ENCODE measurements around the gene NDUFAF5.
A peak's percentile ranks its signal among the peaks of the same experiment; 100 is the strongest.

Gene NDUFAF5

DNA sequence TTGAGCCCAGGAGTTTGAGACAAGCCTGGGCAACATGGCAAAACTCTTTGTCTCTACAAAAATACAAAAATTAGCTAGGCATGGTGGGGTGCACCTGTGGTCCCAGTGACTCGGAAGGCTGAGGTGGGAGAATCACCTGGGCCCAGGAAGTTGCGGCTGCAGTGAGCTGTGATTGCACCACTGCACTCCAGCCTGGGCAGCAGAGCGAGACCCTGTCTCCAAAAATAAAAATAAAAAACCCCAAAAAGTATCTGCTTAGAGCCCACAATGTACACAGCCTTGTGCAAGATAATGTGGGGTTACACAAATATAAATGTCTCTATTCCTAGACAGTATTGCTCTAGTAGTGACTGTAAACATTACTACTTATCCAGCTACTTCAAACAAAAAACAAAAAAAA, 6.0 kb upstream of the NDUFAF5 start:
- no peak for DNase-seq

DNA sequence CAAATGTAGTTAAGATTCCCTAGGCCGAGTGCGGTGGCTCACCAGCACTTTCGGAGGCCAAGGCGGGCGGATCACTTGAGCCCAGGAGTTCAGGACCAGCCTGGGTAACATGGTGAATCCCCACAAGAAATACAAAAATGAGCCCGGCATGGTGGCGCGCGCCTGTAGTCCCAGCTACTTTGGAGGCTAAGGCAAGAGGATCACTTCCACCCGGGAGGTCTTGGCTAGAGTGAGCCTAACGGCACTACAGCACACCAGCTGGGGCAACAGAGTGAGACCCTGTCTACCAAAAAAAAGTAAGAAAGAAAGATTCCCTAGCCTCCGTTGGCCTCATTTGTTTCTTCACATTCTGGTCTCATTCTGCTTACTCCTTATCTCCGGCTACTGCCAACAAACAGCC, 1.3 kb upstream of the NDUFAF5 start:
- no peak for DNase-seq

GRCh38 chr20:13784271-13784892, 446 bp upstream of the NDUFAF5 start:
- no peak for DNase-seq

- no peak for DNase-seq
Measured at GRCh38 chr20:13786143-13786828, 1.5 kb downstream of the NDUFAF5 start.

DNA sequence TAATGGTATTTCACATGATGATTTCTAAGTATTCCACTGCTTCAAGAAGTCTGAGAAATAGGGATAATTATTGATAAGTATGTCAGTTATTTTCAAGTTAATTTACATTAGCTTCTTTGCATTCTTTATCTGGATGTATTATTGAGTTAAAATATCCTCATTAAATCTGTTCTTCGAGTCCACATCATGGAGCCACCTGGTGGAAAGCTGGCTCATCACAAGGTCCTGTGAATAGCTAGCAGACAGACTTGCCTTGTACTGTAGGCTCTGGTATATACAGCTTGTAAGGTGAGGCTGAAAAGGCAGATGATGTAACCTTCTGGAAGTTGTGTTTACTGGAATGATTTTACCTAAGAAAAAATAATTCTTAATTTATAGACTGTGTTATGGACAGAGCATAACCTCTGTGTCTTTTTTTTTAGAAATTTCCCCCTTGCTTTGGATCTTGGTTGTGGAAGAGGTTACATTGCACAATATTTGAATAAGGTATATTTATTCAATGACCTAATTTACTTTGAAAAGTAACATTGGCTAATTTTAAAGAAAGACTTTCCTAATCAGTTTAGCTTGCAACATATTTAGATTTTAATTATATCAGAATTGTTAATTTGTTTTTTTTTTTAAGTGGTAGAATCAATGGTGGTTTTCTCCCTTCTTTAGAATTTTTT, 3.5 kb downstream of the NDUFAF5 start:
- peak; percentile 42 for DNase-seq

DNA sequence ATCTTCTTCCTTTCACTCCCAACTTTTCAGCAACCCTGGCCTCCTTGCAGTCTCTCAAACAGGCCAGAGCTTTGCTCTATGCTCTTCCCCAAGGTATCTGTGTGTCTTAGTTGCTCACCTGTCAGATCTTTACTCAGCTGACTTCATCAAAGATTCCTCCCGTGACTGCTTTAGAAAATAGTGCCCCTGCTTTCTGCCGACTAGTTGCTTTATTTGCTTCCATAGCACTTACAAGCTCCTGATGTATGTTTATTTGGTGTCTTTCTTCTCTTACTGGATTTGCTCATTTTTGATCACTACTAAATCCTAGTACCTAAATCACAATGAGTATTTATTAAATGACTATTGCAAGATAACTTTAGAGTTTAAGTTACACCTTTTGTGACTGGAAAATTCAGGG, 5.9 kb downstream of the NDUFAF5 start:
- DNase-seq = no peak

DNA sequence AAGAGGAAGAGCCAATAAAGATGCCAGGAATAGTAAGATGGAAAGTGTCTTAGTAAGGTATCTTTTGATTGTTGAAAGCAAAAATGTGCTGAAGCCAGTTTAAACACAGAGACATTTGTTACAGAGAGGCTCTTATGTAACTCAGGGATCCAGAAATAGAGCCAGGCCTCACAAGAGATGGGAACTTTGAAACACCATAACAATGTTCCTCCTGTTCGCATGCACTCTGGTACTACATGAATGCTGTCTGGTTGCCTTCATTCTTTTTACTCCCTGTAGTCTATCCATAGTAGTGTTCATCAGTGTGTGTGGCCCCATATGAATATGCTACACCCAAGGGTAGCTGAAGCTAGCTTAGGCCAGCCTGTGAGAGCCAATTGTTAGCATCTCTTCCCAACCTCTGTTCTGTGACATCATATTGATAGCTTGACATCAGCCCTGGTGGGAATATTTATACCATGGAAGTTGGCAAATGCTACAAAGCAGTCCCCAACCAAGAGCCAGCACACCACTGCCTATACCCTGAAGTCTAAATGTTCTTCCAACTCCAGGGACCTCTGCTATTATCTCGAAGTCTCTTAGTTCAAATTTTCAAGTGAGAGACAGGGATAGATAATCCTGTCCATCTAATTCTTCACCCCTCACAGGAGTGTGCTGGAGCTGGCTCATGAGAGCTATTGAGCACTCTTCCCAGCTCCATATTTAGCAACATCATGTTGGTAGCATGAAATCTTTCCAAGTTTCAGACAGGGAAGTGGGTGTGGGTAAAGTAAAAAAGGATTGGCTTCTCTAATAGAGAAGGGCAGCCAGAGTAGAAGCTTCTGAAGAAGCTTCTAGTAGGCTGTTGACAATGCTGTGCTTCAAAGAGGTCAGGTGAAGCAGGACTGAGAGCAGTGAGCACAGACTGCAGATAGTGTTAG, 7.0 kb downstream of the NDUFAF5 start:
- no peak for DNase-seq

DNA sequence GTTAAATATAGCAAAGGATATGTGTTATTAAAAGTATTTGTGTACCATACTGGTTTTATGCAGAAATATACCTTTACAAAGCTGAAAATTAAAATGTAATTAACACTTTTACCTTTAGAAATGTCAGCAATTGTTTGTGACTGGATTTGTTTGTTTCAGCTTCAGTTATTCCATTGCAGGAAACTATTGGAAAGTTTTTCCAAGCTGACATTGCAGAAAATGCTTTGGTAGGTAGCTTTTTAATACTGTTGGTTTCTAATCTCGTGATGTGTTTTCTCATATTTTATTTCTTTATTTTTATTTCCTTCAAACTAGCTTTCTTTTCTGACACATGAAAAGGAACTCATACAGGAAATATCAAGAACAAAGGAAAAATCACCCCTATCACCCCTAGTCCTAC, 8.2 kb downstream of the NDUFAF5 start:
- no peak for DNase-seq

DNA sequence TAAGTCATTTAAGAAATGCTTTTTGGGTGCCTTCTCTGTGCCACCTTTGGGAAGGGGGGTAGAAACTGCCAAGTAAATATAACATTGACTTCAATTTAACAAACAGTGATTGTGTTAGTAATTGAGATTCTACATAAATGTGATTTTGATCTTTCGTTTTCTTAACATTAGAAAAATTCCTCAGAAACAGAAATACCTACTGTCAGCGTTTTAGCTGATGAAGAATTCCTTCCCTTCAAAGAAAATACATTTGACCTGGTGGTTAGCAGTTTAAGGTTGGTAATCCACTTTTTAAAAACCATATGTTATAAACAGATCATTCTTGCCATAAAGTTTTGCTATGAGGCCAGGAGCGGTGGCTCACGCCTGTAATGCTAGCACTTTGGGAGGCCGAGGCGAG, 9.8 kb downstream of the NDUFAF5 start:
- no peak for DNase-seq

- no peak for DNase-seq
Measured at GRCh38 chr20:13799040-13799439, 14.2 kb downstream of the NDUFAF5 start.

DNA sequence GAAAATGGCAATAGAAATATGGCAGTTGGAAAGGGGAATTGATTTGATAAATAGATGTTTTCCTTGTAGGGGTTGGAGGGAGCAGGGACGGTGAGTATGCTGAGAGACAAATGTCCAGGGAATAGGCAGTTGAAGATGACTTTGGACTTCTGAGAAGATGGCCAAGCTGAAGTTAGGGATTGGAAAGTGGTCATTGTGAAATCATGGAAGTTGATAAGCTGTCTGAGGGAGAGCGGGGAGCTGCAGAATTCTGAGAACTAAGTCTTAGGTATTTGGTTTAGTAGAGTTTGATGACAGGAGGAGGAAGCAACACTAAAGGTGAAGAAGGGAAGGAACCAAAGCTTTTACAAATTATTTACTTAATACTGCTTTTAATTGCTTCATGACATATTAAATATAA, 15.1 kb downstream of the NDUFAF5 start:
- no peak for DNase-seq

- DNase-seq = no peak
Measured at GRCh38 chr20:13800728-13801134, 15.9 kb downstream of the NDUFAF5 start.

GRCh38 chr20:13809373-13809772, 24.5 kb downstream of the NDUFAF5 start:
- DNase-seq = no peak

DNA sequence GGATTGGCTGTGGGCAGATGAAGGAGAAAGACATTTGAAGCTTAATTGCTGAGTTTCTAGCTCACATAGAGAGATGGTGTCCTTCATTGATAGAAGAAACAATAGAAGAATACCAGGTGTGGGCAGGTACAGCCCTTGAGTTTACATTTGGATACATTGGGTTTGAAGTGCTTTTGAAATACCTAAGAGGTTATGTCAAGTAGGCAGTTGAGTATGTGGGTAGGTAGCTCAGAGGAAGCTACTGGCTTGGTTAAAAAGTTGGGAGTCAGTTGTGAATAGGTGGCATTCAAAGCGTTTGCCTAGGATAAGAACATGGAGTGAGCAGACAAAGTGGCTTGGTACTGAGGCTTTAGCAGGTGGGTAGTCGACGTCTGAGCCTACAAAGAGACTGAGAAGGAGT, 25.0 kb downstream of the NDUFAF5 start:
- DNase-seq = no peak

DNA sequence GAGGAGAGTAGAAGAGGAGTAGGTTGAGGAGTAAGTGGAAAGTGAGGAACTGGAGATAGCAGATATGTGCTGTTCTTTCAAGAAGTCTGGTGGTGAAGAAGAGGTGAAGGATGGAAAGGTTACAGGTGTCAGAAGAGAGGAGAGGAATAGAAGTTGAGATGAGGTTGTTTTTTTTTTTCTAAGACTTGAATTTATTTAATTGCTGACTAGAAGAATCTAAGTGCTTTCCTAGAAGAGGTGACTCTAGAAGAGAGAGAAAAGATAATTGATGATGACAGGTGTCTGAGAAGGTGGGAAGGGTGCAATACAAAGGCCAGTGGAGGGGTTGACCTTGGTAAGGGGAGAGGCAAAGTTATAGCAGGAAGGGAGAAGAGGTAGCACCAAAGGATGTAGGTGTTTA, 25.6 kb downstream of the NDUFAF5 start:
- DNase-seq = no peak

DNA sequence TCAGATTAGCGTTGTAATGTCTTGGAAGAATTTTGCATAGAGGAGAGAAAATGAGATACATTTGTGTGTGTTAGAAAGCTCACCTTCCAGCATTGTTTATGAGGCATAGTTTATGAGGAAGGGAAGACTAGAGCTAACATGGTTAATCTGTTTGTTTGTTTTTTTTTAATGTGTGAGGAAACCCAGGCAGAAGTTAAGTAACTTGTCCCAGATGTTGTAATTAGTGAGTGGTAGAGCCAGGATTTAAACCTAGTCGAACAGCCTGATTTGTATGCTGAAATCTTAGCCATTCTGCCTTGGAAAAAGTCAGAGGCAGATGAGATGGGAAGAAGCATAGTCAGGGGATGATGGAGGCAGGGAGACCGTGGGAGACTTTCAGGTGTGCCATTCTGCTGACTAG, 29.1 kb downstream of the NDUFAF5 start:
- DNase-seq = no peak

GRCh38 chr20:13814672-13815071, 29.8 kb downstream of the NDUFAF5 start:
- DNase-seq = no peak

DNA sequence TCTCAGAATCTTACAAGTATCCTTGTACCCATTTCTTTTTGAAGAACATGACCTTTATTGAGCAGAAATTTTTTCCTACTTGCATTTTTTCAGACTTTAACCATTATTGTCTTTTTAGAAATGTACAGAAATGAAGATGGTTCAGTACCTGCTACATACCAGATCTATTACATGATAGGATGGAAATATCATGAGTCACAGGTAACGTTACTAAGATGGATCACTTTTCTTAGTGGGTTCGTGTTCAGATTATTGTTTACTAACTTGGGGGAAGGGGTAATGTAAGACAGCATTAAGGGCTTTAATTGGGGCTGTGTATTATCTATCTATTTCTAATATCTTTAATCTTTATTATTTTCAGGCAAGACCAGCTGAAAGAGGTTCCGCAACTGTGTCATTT, 31.9 kb downstream of the NDUFAF5 start:
- no peak for DNase-seq

GRCh38 chr20:13817342-13817741, 32.5 kb downstream of the NDUFAF5 start:
- DNase-seq = no peak

GRCh38 chr20:13819885-13820645, 35.2 kb downstream of the NDUFAF5 start:
- peak; percentile 51 for DNase-seq

DNA sequence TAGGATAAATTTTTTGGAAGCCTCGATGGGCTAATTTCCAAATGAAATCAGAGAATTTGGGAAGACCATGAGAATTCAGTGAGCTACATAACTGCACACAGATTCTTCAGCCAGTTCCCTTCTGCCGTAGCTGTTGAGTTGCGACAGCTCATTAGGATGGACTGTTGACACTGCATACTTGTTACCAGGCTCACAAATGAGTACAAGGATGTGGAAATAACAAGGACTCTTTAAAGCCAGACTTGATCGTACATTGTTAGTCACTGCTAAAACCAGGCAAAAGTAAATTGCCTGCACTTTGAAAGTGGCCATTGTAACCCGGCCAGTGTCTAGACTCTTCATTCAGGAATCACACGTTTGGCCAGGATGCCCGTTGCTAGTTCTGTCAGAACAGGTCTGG, 37.0 kb downstream of the NDUFAF5 start:
- no peak for DNase-seq

DNA sequence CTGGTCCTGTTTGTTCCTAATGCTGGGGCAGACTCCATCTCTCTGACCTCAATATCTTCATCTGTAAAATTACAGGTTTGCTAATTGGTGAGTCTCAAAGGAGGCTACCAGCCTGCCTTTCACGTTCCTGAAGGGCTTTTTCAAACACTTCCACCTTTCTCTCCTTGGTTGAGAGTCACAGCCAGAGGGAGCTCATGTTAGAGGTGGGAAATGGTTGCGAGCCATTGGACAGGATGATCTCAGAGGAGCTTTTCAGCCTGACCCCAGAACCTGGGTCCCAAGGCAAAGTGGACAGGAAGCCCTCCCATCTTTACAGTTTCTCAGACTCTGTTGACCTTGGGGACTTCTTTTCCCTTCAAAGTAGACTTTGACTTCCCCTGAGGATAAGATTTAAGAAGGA, 37.6 kb downstream of the NDUFAF5 start:
- DNase-seq = no peak

- no peak for DNase-seq
Measured at GRCh38 chr20:13824459-13824858, 39.6 kb downstream of the NDUFAF5 start.

Data from CD4-positive, alpha-beta T cell treated with Interleukin-4 for 4 hours (primary cell).